Trophoblast cell (in vitro differentiated cells and primary cell): ENCODE measurements around the gene MLXIP.

ENCODE experiments used
- DNase-seq, 2 donors: peaks; one replicate each; pipeline ENCODE4 v3.0.0-alpha.2; 2016
- H2AFZ ChIP-seq: 2 replicates; pipeline ENCODE4 v1.6.1; 2013; ENCODE audit warnings: low read length, moderate library complexity, mild to moderate bottlenecking; ENCODE audit not compliant: insufficient read depth, poor library complexity
- H2AK5ac ChIP-seq: 2 replicates; pipeline ENCODE4 v1.6.1; 2013; ENCODE audit warnings: mild to moderate bottlenecking, low read length
- H2BK120ac ChIP-seq: 2 replicates; pipeline ENCODE4 v1.6.1; 2013; ENCODE audit warnings: low read length, mild to moderate bottlenecking, moderate library complexity; ENCODE audit not compliant: insufficient read depth, poor library complexity
- H2BK12ac ChIP-seq: 2 replicates; pipeline ENCODE4 v1.6.1; 2013; ENCODE audit warnings: mild to moderate bottlenecking, low read length, moderate library complexity
- H2BK5ac ChIP-seq: 2 replicates; pipeline ENCODE4 v1.6.1; 2013; ENCODE audit warnings: low read length, low read depth, moderate library complexity, mild to moderate bottlenecking; ENCODE audit not compliant: poor library complexity
- H3K14ac ChIP-seq: 2 replicates; pipeline ENCODE4 v1.6.1; 2013; ENCODE audit warnings: mild to moderate bottlenecking, low read length
- H3K18ac ChIP-seq: 2 replicates; pipeline ENCODE4 v1.6.1; 2013; ENCODE audit warnings: mild to moderate bottlenecking, low read length
- H3K23ac ChIP-seq: 2 replicates; pipeline ENCODE4 v1.6.1; 2013; ENCODE audit warnings: low read length
- H3K27ac ChIP-seq: 2 replicates; pipeline ENCODE4 v1.5.1; 2013; ENCODE audit warnings: low read depth, mild to moderate bottlenecking, inconsistent platforms, low read length, moderate library complexity
- H3K27me3 ChIP-seq: 2 replicates; pipeline ENCODE4 v1.6.1; 2013; ENCODE audit warnings: inconsistent platforms, mild to moderate bottlenecking, low read length, moderate library complexity; ENCODE audit not compliant: insufficient read depth
- H3K36me3 ChIP-seq, 2 experiments: 1 replicate in 1 of 2; 2 replicates in 1 of 2; pipeline ENCODE4 v1.6.1; 2013; ENCODE audit warnings: low read length in 2 of 2, mild to moderate bottlenecking in 2 of 2, moderate library complexity in 1 of 2; ENCODE audit not compliant: insufficient read depth in 2 of 2, control insufficient read depth in 1 of 2
- H3K4ac ChIP-seq: 2 replicates; pipeline ENCODE4 v1.6.1; 2013; ENCODE audit warnings: low read depth, mild to moderate bottlenecking, low read length, moderate library complexity
- H3K4me1 ChIP-seq, 2 experiments: 1 replicate in 1 of 2; 2 replicates in 1 of 2; pipeline ENCODE4 v1.6.1; 2013; ENCODE audit warnings: low read length in 2 of 2, mild to moderate bottlenecking in 2 of 2, moderate library complexity in 1 of 2; ENCODE audit not compliant: insufficient read depth in 2 of 2, control insufficient read depth in 1 of 2
- H3K4me2 ChIP-seq: 2 replicates; pipeline ENCODE4 v1.6.1; 2013; ENCODE audit warnings: inconsistent platforms, mild to moderate bottlenecking, low read length, moderate library complexity
- H3K4me3 ChIP-seq: 2 replicates; pipeline ENCODE4 v1.5.1; 2013; ENCODE audit warnings: mild to moderate bottlenecking, low read depth, low read length, inconsistent platforms
- H3K79me1 ChIP-seq: one replicate; pipeline ENCODE4 v1.6.1; 2013; ENCODE audit warnings: low read length
- H3K79me2 ChIP-seq: 2 replicates; pipeline ENCODE4 v1.6.1; 2013; ENCODE audit warnings: low read length, mild to moderate bottlenecking; ENCODE audit not compliant: control insufficient read depth, insufficient read depth, poor library complexity
- H3K9ac ChIP-seq: 2 replicates; pipeline ENCODE4 v1.6.1; 2013; ENCODE audit warnings: mild to moderate bottlenecking, low read length
- H3K9me3 ChIP-seq: 2 replicates; pipeline ENCODE4 v1.6.1; 2013; ENCODE audit warnings: low read depth, mild to moderate bottlenecking, control low read depth, inconsistent platforms, low read length; ENCODE audit not compliant: insufficient read depth
- H4K12ac ChIP-seq: 2 replicates; pipeline ENCODE4 v1.6.1; 2013; ENCODE audit warnings: low read depth, mild to moderate bottlenecking, low read length, moderate library complexity
- H4K8ac ChIP-seq: 2 replicates; pipeline ENCODE4 v1.6.1; 2013; ENCODE audit warnings: low read depth, mild to moderate bottlenecking, low read length, moderate library complexity
- H4K91ac ChIP-seq: one replicate; pipeline ENCODE4 v1.6.1; 2013; ENCODE audit warnings: low read depth, mild to moderate bottlenecking, low read length, moderate library complexity
- WGBS: extraction: QIAGEN DNeasy Blood & Tissue Kit; methylation state at CpG from one replicate; pipeline ENCODE4 v1.1.7; 2013; ENCODE audit warnings: missing lambda C conversion rate; ENCODE audit not compliant: insufficient read length, insufficient coverage; ENCODE audit errors: extremely low coverage; 5-methylcytosine and 5-hydroxymethylcytosine counted together

Gene MLXIP

DNA sequence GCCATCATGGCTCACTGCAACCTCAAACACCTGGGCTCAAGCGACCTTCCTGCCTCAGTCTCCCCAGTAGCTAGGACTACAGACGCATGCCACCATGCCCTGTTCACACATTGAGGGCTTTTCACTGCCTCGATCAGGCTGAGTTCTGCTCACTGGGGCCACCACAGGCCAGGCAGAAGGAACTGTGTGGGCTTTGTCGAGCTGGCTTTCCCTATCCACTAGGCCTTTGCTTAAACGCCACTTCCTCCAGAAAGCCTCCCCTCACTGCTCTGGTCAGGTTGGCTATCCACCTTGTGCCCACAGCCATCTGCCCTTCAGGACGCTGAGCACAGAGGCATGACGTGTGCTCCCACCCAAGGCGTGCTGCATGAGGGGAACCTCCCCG, 45.2 kb downstream of the MLXIP start:
- no peak overlapping the region for H4K8ac ChIP-seq
- no peaks in the 10 kb centered on the region for H3K79me1 ChIP-seq
- H2AFZ ChIP-seq, result no peak overlapping the region
- H3K18ac ChIP-seq, result no peak overlapping the region
- no peak overlapping the region for H3K4ac ChIP-seq
- H2BK5ac ChIP-seq, result no peak overlapping the region
- no peaks in the 10 kb centered on the region for H3K79me2 ChIP-seq
- H2BK120ac ChIP-seq, result no peak overlapping the region
- no peak overlapping the region for H3K14ac ChIP-seq
- no peak overlapping the region for H3K9ac ChIP-seq
- no peak for DNase-seq
- H4K91ac ChIP-seq, result no peak overlapping the region
- no peaks in the 10 kb centered on the region for H3K27me3 ChIP-seq
- H2AK5ac ChIP-seq, result no peak overlapping the region
- peak overlapping the region; percentile 27 for H2BK12ac ChIP-seq
- H3K36me3 ChIP-seq, result peaks cover under 1 to 6% of the 10 kb centered on the region in 2 experiments
- H3K4me2 ChIP-seq, result no peak overlapping the region
- no peaks in the 10 kb centered on the region for H3K9me3 ChIP-seq
- no peak overlapping the region for H4K12ac ChIP-seq
- no peak overlapping the region for H3K27ac ChIP-seq
- peak overlapping the region; percentile 11 for H3K4me3 ChIP-seq
- H3K4me1 ChIP-seq, result peaks cover 0 to 6% of the 10 kb centered on the region in 2 experiments
- H3K23ac ChIP-seq, result no peak overlapping the region
- WGBS, result no CpG with 5 or more reads among the region's 9 CpGs

DNA sequence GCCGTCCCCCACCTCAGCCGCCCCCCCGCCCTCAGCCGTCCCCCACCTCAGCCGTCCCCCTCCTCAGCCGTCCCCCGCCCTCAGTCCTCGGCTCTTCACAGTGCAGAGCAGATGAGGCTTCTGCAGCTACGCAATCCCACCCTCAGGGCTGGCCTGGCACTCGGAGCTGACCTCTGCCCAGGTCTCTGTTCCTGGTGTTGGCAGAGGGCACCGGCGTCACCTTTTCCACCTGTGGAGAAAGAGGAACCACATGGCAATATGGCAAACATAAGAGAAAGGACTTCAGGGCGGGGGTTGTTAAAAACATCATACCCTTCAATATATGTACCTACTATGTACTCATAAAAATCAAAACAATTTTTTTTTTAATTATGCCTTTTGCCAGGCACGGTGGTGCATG, 45.8 kb downstream of the MLXIP start:
- Histone ChIP-seq H3K4me3 (no peak overlapping the region), H3K4me1 (peaks cover 0 to 6% of the 10 kb centered on the region in 2 experiments), H3K14ac (no peak overlapping the region), H3K4me2 (no peak overlapping the region), H3K18ac (no peak overlapping the region), H2BK12ac (no peak overlapping the region), H2AFZ (no peak overlapping the region), H3K9ac (no peak overlapping the region), H4K8ac (no peak overlapping the region), H3K36me3 (peaks cover 7 to 12% of the 10 kb centered on the region in 2 experiments), H3K23ac (no peak overlapping the region), H2BK120ac (no peak overlapping the region), H3K79me1 (no peaks in the 10 kb centered on the region), H4K12ac (no peak overlapping the region), H3K27me3 (no peaks in the 10 kb centered on the region), H3K9me3 (no peaks in the 10 kb centered on the region), H2BK5ac (no peak overlapping the region), H2AK5ac (no peak overlapping the region), H3K79me2 (no peaks in the 10 kb centered on the region), H3K27ac (no peak overlapping the region), H4K91ac (no peak overlapping the region), H3K4ac (no peak overlapping the region)
- WGBS, result no CpG with 5 or more reads among the region's 14 CpGs
- DNase-seq, result no peak

DNA sequence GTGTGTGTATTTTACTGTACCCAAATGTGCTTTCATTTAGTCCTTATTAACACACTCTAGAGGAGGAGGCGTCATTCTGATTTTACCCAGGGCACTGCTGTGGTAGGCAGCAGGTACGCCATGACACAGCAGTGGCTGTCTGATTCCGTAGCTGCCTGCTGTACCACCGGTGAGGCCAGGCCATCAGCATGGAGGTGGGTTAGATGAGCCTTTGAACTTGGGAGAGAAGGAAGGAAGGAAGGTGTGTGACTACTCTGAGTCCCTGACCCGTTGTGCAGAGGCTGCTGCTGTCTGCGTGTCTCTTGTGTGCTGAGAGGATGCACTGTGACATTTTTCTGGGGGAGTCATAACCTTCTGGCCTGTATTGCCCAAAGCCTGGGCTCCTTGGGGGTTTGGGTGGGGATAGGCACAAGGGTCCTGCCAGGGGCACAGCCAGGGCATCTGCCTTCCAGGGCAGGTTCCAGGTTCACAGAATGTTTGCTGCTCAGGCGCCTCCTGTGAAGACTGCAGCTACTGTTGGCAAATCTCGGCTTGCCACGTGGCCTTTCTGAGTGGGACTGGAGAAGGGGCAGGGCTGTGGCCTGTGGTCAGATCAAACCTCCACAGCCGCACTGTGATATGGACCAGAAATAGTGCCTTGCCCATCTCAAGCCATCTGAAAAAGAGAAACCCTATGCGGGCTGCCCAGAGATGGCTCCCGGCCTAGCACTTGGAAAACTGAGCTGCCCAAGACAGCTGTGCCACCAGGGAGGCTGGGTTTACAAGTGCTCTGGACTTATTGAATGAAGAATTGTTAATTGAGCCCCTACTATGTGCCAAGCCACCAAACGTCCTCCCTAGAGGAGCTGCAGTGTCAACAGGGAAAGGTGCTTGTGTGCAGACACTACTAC, 47.1 kb downstream of the MLXIP start:
- Histone ChIP-seq H3K4me2 (no peak overlapping the region), H3K27me3 (no peaks in the 10 kb centered on the region), H3K23ac (no peak overlapping the region), H3K4ac (no peak overlapping the region), H3K27ac (no peak overlapping the region), H2BK120ac (no peak overlapping the region), H3K79me2 (no peaks in the 10 kb centered on the region), H2AK5ac (no peak overlapping the region), H3K4me1 (peaks cover 0 to 6% of the 10 kb centered on the region in 2 experiments), H3K4me3 (no peak overlapping the region), H3K9ac (no peak overlapping the region), H4K8ac (no peak overlapping the region), H2AFZ (no peak overlapping the region), H4K12ac (no peak overlapping the region), H3K18ac (no peak overlapping the region), H2BK12ac (no peak overlapping the region), H3K9me3 (no peaks in the 10 kb centered on the region), H2BK5ac (no peak overlapping the region), H4K91ac (no peak overlapping the region), H3K36me3 (peaks cover 15 to 22% of the 10 kb centered on the region in 2 experiments), H3K14ac (no peak overlapping the region), H3K79me1 (no peaks in the 10 kb centered on the region)
- WGBS, result no CpG with 5 or more reads among the region's 13 CpGs
- no peak for DNase-seq

DNA sequence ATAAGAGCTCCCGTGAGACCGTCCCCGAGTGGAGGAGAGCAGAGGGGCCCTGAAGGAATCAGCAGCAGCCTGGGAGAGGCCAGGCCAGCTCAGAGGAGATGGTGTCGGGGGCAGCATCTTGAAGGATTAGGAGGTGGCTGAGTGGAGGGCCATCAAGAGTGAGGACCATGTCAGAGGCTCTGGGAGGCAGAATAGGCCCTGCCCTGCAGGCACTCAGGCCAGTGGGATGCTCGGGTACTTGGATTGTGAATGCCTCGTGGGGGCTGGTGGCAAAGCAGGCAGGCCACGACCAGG, 47.7 kb downstream of the MLXIP start:
- H3K27me3 ChIP-seq, result no peaks in the 10 kb centered on the region
- H3K79me2 ChIP-seq, result no peaks in the 10 kb centered on the region
- WGBS, result no CpG with 5 or more reads among the region's 7 CpGs
- H4K91ac ChIP-seq, result no peak overlapping the region
- H3K23ac ChIP-seq, result no peak overlapping the region
- DNase-seq, result no peak
- H3K4ac ChIP-seq, result no peak overlapping the region
- H3K14ac ChIP-seq, result no peak overlapping the region
- no peak overlapping the region for H3K4me3 ChIP-seq
- H3K4me2 ChIP-seq, result no peak overlapping the region
- no peak overlapping the region for H2BK12ac ChIP-seq
- H2AFZ ChIP-seq, result no peak overlapping the region
- H3K18ac ChIP-seq, result no peak overlapping the region
- peaks cover 0 to 6% of the 10 kb centered on the region in 2 experiments for H3K4me1 ChIP-seq
- no peak overlapping the region for H2AK5ac ChIP-seq
- no peak overlapping the region for H3K9ac ChIP-seq
- no peak overlapping the region for H4K8ac ChIP-seq
- no peaks in the 10 kb centered on the region for H3K9me3 ChIP-seq
- no peak overlapping the region for H3K27ac ChIP-seq
- H3K36me3 ChIP-seq, result peaks cover 15 to 22% of the 10 kb centered on the region in 2 experiments
- H4K12ac ChIP-seq, result no peak overlapping the region
- no peak overlapping the region for H2BK120ac ChIP-seq
- no peaks in the 10 kb centered on the region for H3K79me1 ChIP-seq
- no peak overlapping the region for H2BK5ac ChIP-seq
